Measurements from ENCODE around the gene SAFB2. TPM values are rescaled to one million over a fixed set of nuclear protein-coding genes. Genes with fewer than 3 reads are reported as not detected.

SAFB2 gene
- total and polyA plus RNA-seq, 7 donors, result 30.4 to 52.9 (median 42.1) TPM

- Histone ChIP-seq H3K27ac (no peak overlapping the region), H3K4me3 (no peak overlapping the region), H3K4me1 (no peaks in the 10 kb centered on the region), H3K27me3 (ENCODE audit: insufficient read depth in 3 of 3, low read length in 2 of 3) (no peaks in the 10 kb centered on the region), H3K36me3 (ENCODE audit: insufficient read depth in 1 of 2, low read depth in 1 of 2) (peaks cover 0 to 28% of the 10 kb centered on the region in 2 donors), H3K9me3 (no peaks in the 10 kb centered on the region)
- TF ChIP-seq, protein P1, sequence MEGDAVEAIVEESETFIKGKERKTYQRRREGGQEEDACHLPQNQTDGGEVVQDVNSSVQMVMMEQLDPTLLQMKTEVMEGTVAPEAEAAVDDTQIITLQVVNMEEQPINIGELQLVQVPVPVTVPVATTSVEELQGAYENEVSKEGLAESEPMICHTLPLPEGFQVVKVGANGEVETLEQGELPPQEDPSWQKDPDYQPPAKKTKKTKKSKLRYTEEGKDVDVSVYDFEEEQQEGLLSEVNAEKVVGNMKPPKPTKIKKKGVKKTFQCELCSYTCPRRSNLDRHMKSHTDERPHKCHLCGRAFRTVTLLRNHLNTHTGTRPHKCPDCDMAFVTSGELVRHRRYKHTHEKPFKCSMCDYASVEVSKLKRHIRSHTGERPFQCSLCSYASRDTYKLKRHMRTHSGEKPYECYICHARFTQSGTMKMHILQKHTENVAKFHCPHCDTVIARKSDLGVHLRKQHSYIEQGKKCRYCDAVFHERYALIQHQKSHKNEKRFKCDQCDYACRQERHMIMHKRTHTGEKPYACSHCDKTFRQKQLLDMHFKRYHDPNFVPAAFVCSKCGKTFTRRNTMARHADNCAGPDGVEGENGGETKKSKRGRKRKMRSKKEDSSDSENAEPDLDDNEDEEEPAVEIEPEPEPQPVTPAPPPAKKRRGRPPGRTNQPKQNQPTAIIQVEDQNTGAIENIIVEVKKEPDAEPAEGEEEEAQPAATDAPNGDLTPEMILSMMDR (IDR thresholded peaks at IDR 0.05), result no peak
- WGBS, 3 donors, result 89 to 92% (median 90%) methylated on average over 7 of the region's 7 CpGs
- DNase-seq (no peak), ATAC-seq (no peak)
- intact Hi-C loops (cut with DNase I), result loop anchor here (2.0 to 10.0 kb wide), 2 partner anchors 525 to 531 kb away; no protein-coding TSS in a partner anchor
These were observed 42.9 kb downstream of the SAFB2 start for GRCh38 chr19:5579697-5580096.

GRCh38 chr19:5579286-5579685 lies 43.3 kb downstream of the SAFB2 start:
- TF ChIP-seq, protein P1 (IDR thresholded peaks at IDR 0.05), result no peak
- Histone ChIP-seq H3K4me3 (no peak overlapping the region), H3K4me1 (no peaks in the 10 kb centered on the region), H3K27ac (no peak overlapping the region), H3K27me3 (ENCODE audit: insufficient read depth in 3 of 3, low read length in 2 of 3) (no peaks in the 10 kb centered on the region), H3K9me3 (no peaks in the 10 kb centered on the region), H3K36me3 (ENCODE audit: insufficient read depth in 1 of 2, low read depth in 1 of 2) (peaks cover 0 to 26% of the 10 kb centered on the region in 2 donors)
- WGBS, 3 donors, result 90 to 94% (median 93%) methylated on average over 6 of the region's 6 CpGs
- DNase-seq, result no peak
- ATAC-seq, result no peak
- intact Hi-C loops (cut with DNase I), result loop anchor here (2.0 to 10.0 kb wide), 2 partner anchors 524 to 530 kb away; no protein-coding TSS in a partner anchor

DNA sequence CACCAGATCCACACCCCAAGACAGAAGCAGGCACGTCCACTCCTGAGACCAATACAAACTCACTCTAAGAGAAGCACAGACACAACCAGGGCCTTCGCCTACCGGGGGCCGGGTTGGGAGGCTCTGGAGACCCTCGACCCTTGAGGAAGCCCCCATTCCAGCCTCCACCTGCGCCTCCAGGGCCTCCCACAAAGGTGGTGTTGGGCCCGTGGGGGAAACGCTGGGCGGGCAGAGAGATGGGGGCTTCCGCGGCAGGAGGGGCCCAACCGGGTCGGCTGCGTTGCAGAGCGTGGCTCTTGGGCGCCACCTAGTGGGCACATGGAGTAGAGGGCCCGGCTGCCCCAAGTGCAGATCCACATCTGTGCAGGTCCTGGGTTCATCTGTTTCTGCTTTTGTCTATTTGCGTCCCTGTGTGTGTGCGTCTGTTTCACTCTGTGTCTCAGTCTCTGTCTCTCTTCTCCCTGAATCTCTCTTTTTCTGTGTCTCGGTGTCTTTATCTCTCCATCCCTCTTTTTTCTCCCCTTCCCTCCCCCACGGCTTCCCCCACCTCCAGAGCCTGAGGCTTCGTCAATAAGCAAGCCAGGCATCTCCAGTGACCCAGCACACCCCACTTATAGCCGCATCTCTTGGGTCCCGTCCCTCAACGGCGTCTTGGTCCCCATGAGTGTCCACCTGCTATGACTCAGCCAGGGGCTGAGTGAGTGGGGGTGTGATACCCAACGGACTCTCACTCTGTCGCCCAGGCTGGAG lies 44.3 kb downstream of the SAFB2 start:
- WGBS, 3 donors, result 23 to 28% (median 24%) methylated on average over 27 to 28 of the region's 28 CpGs
- Histone ChIP-seq H3K4me3 (no peak overlapping the region), H3K36me3 (ENCODE audit: insufficient read depth in 1 of 2, low read depth in 1 of 2) (peaks cover 0 to 19% of the 10 kb centered on the region in 2 donors), H3K4me1 (no peaks in the 10 kb centered on the region), H3K27ac (no peak overlapping the region), H3K27me3 (ENCODE audit: insufficient read depth in 3 of 3, low read length in 2 of 3) (no peaks in the 10 kb centered on the region), H3K9me3 (no peaks in the 10 kb centered on the region)
- ATAC-seq (peak; percentile 77 to 86 (median 84)), DNase-seq (peak; percentile 62 to 81)
- TF ChIP-seq, protein P1 (IDR thresholded peaks at IDR 0.05), result peak; percentile 99
- intact Hi-C loops (cut with DNase I), result loop anchor here (2.0 to 10.0 kb wide), 2 partner anchors 523 to 529 kb away; no protein-coding TSS in a partner anchor

DNA sequence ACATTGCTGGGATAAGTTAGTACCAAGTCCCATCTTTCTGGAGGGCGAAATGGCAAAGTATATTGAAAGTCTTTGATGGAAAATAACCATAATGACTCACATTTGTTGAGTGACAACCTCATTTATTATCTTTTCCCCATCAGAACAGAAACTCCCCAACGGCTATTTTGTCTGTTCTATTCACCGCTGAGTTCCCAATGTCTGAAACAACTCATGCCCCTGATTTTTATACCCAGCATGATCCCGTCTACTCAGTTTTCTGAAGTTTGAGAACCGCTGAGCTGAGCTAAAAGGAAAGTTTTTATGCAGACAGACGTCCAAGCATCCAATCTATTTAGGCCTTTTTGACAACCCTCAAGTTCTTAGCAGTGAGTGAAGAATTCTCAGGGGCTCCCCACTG lies 47.0 kb downstream of the SAFB2 start:
- Histone ChIP-seq H3K27me3 (ENCODE audit: insufficient read depth in 3 of 3, low read length in 2 of 3) (no peaks in the 10 kb centered on the region), H3K36me3 (ENCODE audit: insufficient read depth in 1 of 2, low read depth in 1 of 2) (no peaks in the 10 kb centered on the region), H3K9me3 (no peaks in the 10 kb centered on the region), H3K27ac (no peak overlapping the region), H3K4me1 (no peaks in the 10 kb centered on the region), H3K4me3 (no peak overlapping the region)
- TF ChIP-seq, protein P1 (IDR thresholded peaks at IDR 0.05), result no peak
- no peak for ATAC-seq
- DNase-seq, result no peak
- 83 to 91% (median 84%) methylated on average over 6 of the region's 6 CpGs for WGBS, 3 donors
- intact Hi-C loops (cut with DNase I), result loop anchor here in 1 of 2 donors (10.0 kb wide), 1 partner anchor 521 kb away; no protein-coding TSS in a partner anchor
